ENCODE data around the gene HDAC9.

GRCh38 chr7:18570441-18570840 is 74.9 kb downstream of the HDAC9 start:
- TF ChIP-seq, protein P1, sequence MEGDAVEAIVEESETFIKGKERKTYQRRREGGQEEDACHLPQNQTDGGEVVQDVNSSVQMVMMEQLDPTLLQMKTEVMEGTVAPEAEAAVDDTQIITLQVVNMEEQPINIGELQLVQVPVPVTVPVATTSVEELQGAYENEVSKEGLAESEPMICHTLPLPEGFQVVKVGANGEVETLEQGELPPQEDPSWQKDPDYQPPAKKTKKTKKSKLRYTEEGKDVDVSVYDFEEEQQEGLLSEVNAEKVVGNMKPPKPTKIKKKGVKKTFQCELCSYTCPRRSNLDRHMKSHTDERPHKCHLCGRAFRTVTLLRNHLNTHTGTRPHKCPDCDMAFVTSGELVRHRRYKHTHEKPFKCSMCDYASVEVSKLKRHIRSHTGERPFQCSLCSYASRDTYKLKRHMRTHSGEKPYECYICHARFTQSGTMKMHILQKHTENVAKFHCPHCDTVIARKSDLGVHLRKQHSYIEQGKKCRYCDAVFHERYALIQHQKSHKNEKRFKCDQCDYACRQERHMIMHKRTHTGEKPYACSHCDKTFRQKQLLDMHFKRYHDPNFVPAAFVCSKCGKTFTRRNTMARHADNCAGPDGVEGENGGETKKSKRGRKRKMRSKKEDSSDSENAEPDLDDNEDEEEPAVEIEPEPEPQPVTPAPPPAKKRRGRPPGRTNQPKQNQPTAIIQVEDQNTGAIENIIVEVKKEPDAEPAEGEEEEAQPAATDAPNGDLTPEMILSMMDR (IDR thresholded peaks at IDR 0.05) = no peak
- TF ChIP-seq POLR2A (IDR thresholded peaks at IDR 0.05) = no peak

Measured in gastroesophageal sphincter (tissue), 3 donors.